ENCODE data around the gene CELSR1. TPM values are rescaled to one million over a fixed set of nuclear protein-coding genes. Genes with fewer than 3 reads are reported as not detected.
"Not testable (repeated sequence)": the region's sequence is repeated elsewhere in the genome, so short reads cannot be mapped to it uniquely, and the experiment has no call there.

The CELSR1 gene
- total and polyA plus RNA-seq, 2 donors from 2014 or later: 15.7 to 49.9 TPM

- Histone ChIP-seq H3K36me3 (ENCODE audit: control insufficient read depth in 2 of 3, insufficient read depth in 3 of 3, low read length in 3 of 3) (no peaks in the 10 kb centered on the region), H3K9me3 (ENCODE audit: control insufficient read depth in 2 of 3, insufficient read depth in 1 of 3, low read length in 3 of 3) (no peaks in the 10 kb centered on the region), H3K4me1 (ENCODE audit: control insufficient read depth in 2 of 3, insufficient read depth in 2 of 3, low read depth in 1 of 3, low read length in 3 of 3) (no peaks in the 10 kb centered on the region), H3K9ac (ENCODE audit: low read length in 3 of 3) (no peak overlapping the region), H3K27ac (ENCODE audit: low read depth in 2 of 2, low read length in 2 of 2) (no peak overlapping the region), H3K27me3 (ENCODE audit: control insufficient read depth, insufficient read depth, low read length) (no peaks in the 10 kb centered on the region), H3K4me3 (ENCODE audit: low read length in 3 of 3) (no peak overlapping the region)
- FAIRE-seq: no peak
- intact Hi-C loops (cut with DNase I): no loop called here
- no peak for TF ChIP-seq CTCF (IDR thresholded peaks at IDR 0.05; ENCODE audit: borderline replicate concordance, extremely low read depth, insufficient read depth)
- DNase-seq: no peak
Measured at GRCh38 chr22:46516638-46517037, 20.8 kb downstream of the CELSR1 start.

- H3K4me1 ChIP-seq (ENCODE audit: control insufficient read depth in 2 of 3, insufficient read depth in 2 of 3, low read depth in 1 of 3, low read length in 3 of 3); H3K27me3 ChIP-seq (ENCODE audit: control insufficient read depth, insufficient read depth, low read length); H3K9ac ChIP-seq (ENCODE audit: low read length in 3 of 3); intact Hi-C loops (cut with DNase I); H3K9me3 ChIP-seq (ENCODE audit: control insufficient read depth in 2 of 3, insufficient read depth in 1 of 3, low read length in 3 of 3); H3K27ac ChIP-seq (ENCODE audit: low read depth in 2 of 2, low read length in 2 of 2); H3K4me3 ChIP-seq (ENCODE audit: low read length in 3 of 3); DNase-seq; FAIRE-seq; H3K36me3 ChIP-seq (ENCODE audit: control insufficient read depth in 2 of 3, insufficient read depth in 3 of 3, low read length in 3 of 3): not testable (repeated sequence)
Measured at GRCh38 chr22:46516112-46516487, 21.3 kb downstream of the CELSR1 start.

GRCh38 chr22:46515208-46516111 is 22.0 kb downstream of the CELSR1 start:
- Histone ChIP-seq H3K27me3 (ENCODE audit: control insufficient read depth, insufficient read depth, low read length) (no peaks in the 10 kb centered on the region), H3K36me3 (ENCODE audit: control insufficient read depth in 2 of 3, insufficient read depth in 3 of 3, low read length in 3 of 3) (no peaks in the 10 kb centered on the region), H3K27ac (ENCODE audit: low read depth in 2 of 2, low read length in 2 of 2) (no peak overlapping the region), H3K4me1 (ENCODE audit: control insufficient read depth in 2 of 3, insufficient read depth in 2 of 3, low read depth in 1 of 3, low read length in 3 of 3) (no peaks in the 10 kb centered on the region), H3K9me3 (ENCODE audit: control insufficient read depth in 2 of 3, insufficient read depth in 1 of 3, low read length in 3 of 3) (no peaks in the 10 kb centered on the region), H3K4me3 (ENCODE audit: low read length in 3 of 3) (no peak overlapping the region), H3K9ac (ENCODE audit: low read length in 3 of 3) (no peak overlapping the region)
- no peak for FAIRE-seq
- no peak for TF ChIP-seq CTCF (IDR thresholded peaks at IDR 0.05; ENCODE audit: borderline replicate concordance, extremely low read depth, insufficient read depth)
- intact Hi-C loops (cut with DNase I): no loop called here
- no peak for DNase-seq

GRCh38 chr22:46514592-46515207 is 22.7 kb downstream of the CELSR1 start:
- intact Hi-C loops (cut with DNase I): no loop called here
- no peak overlapping the region for H3K27ac ChIP-seq (ENCODE audit: low read depth in 2 of 2, low read length in 2 of 2)
- H3K36me3 ChIP-seq (ENCODE audit: control insufficient read depth in 2 of 3, insufficient read depth in 3 of 3, low read length in 3 of 3): no peaks in the 10 kb centered on the region
- no peak for TF ChIP-seq CTCF (IDR thresholded peaks at IDR 0.05; ENCODE audit: borderline replicate concordance, extremely low read depth, insufficient read depth)
- no peaks in the 10 kb centered on the region for H3K27me3 ChIP-seq (ENCODE audit: control insufficient read depth, insufficient read depth, low read length)
- H3K4me1 ChIP-seq (ENCODE audit: control insufficient read depth in 2 of 3, insufficient read depth in 2 of 3, low read depth in 1 of 3, low read length in 3 of 3): no peaks in the 10 kb centered on the region
- H3K9ac ChIP-seq (ENCODE audit: low read length in 3 of 3): no peak overlapping the region
- FAIRE-seq: no peak
- no peak overlapping the region for H3K4me3 ChIP-seq (ENCODE audit: low read length in 3 of 3)
- H3K9me3 ChIP-seq (ENCODE audit: control insufficient read depth in 2 of 3, insufficient read depth in 1 of 3, low read length in 3 of 3): no peaks in the 10 kb centered on the region
- DNase-seq: peak in 1 of 5 donors; percentile 60

Data from kidney (tissue), 14 donors.